ENCODE results near the gene FADS1. TPM values are rescaled to one million over a fixed set of nuclear protein-coding genes. Genes with fewer than 3 reads are reported as not detected.
A peak's percentile ranks its signal among the peaks of the same experiment; 100 is the strongest.

FADS1 gene
- total RNA-seq, 1 experiment from 2014 or later, result 61.5 TPM

GRCh38 chr11:61805146-61805545 is 11.7 kb downstream of the FADS1 start:
- no peak overlapping the region for H3K27ac ChIP-seq
- no peaks in the 10 kb centered on the region for H3K9me3 ChIP-seq (replicated peaks)
- no peak overlapping the region for H3K4me3 ChIP-seq
- no peak for DNase-seq (ENCODE audit: low read depth in 1 of 2, low spot score in 2 of 2)
- H3K36me3 ChIP-seq, result peaks cover 94% of the 10 kb centered on the region
- H3K27me3 ChIP-seq (replicated peaks), result no peaks in the 10 kb centered on the region
- peaks cover 5% of the 10 kb centered on the region for H3K4me1 ChIP-seq (replicated peaks)

DNA sequence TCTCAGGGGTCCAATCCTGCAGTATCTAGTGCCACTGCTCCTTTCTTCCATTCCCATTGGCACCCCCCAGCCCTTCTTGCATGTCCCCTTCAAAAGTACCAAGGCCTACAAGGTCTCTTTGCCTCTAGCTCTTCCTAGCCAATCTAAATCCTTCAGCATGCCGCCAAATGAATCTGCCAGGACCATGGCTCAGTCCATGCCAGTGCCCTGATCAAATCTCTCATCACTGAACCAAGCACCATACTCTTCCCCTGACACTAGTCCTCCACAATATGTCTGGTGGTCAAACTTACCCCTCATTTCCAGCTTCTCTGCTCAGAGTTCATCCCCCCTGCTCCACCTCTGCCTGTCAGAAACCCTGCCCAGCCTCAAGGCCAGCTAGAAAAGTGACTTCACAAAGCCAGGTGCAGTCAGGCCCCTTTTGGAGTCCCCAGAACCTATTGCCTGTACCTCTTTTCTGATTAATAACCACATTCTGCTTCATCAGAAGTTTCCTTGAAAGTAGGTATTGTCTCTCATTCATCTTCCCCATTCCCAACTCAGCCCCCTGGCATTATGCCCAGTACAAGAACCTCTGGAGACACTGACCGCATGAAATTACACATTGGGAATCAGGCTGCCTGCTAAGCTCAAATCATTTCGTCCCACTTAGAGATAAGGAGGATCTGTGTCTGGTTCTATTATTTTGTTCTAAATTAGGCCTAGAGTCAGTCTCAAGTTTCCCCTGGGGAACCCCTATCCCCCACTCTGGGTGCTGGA is 12.7 kb downstream of the FADS1 start:
- peaks cover 6% of the 10 kb centered on the region for H3K4me1 ChIP-seq (replicated peaks)
- H3K9me3 ChIP-seq (replicated peaks), result no peaks in the 10 kb centered on the region
- peaks cover 94% of the 10 kb centered on the region for H3K36me3 ChIP-seq
- H3K27me3 ChIP-seq (replicated peaks), result no peaks in the 10 kb centered on the region
- no peak overlapping the region for H3K4me3 ChIP-seq
- no peak overlapping the region for H3K27ac ChIP-seq
- DNase-seq (ENCODE audit: low read depth in 1 of 2, low spot score in 2 of 2), result no peak

DNA sequence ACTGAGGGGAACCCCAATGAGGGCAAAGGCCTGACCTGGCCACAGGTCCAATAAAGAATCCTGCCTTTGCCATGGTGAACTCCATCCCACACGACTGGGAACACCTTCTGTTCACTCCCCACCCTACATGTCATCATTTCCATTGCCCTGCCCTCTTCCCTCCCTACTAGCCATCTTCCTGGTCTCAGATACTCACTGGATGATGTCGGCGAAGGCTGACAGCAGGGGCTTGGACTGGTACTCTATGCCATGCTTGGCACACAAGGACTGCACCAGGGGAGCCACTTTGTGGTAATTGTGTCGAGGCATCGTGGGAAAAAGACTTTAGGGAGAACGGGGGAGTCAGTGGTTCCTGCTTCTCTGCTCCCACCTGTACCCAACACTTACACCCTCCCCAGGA is 14.2 kb downstream of the FADS1 start:
- Histone ChIP-seq H3K36me3 (peaks cover 94% of the 10 kb centered on the region), H3K27ac (no peak overlapping the region), H3K4me3 (no peak overlapping the region), H3K27me3 (replicated peaks) (no peaks in the 10 kb centered on the region), H3K9me3 (replicated peaks) (no peaks in the 10 kb centered on the region), H3K4me1 (replicated peaks) (peaks cover 8% of the 10 kb centered on the region)
- no peak for DNase-seq (ENCODE audit: low read depth in 1 of 2, low spot score in 2 of 2)

- Histone ChIP-seq H3K27ac (no peak overlapping the region), H3K4me1 (replicated peaks) (peaks cover 15% of the 10 kb centered on the region), H3K4me3 (no peak overlapping the region), H3K27me3 (replicated peaks) (no peaks in the 10 kb centered on the region), H3K9me3 (replicated peaks) (no peaks in the 10 kb centered on the region), H3K36me3 (peaks cover 96% of the 10 kb centered on the region)
- DNase-seq (ENCODE audit: low read depth in 1 of 2, low spot score in 2 of 2), result no peak
Measured at GRCh38 chr11:61800331-61801281, 16.2 kb downstream of the FADS1 start.

DNA sequence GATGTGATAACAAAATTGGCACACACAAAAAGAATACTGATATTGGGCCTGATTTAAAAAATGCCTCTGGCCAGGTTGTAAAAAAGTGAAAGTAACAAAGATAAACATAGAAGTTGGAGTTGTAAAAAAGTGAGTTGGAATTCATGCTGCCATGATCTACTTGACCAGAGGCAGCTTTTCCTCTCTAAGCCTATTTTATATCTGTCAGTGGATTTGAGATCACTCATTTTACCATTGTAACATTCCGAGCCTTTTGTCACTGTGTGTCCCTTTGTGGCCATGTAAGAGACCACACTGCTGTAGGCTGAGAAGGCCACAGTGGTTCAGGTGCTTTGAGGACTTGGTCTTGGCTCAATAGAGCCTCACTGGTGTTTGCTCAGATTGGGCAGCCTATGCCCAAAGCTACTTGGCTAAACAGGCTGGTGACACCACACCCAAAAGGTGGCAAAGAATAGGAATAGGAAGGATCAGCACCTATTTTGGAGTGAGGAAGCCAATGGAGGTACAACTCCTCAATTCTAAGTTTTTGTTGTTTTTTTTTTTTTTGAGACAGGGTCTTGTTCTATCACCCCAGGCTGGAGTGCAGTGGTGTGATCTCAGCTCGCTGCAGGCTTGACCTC is 17.0 kb downstream of the FADS1 start:
- Histone ChIP-seq H3K27ac (no peak overlapping the region), H3K4me3 (no peak overlapping the region), H3K4me1 (replicated peaks) (peaks cover 15% of the 10 kb centered on the region), H3K9me3 (replicated peaks) (no peaks in the 10 kb centered on the region), H3K27me3 (replicated peaks) (no peaks in the 10 kb centered on the region), H3K36me3 (peaks cover 96% of the 10 kb centered on the region)
- no peak for DNase-seq (ENCODE audit: low read depth in 1 of 2, low spot score in 2 of 2)

GRCh38 chr11:61797263-61797944 is 19.4 kb downstream of the FADS1 start:
- peaks cover 21% of the 10 kb centered on the region for H3K4me1 ChIP-seq (replicated peaks)
- no peaks in the 10 kb centered on the region for H3K9me3 ChIP-seq (replicated peaks)
- H3K36me3 ChIP-seq, result peaks cover 92% of the 10 kb centered on the region
- H3K27me3 ChIP-seq (replicated peaks), result no peaks in the 10 kb centered on the region
- no peak overlapping the region for H3K27ac ChIP-seq
- no peak overlapping the region for H3K4me3 ChIP-seq
- peak; percentile 83 to 84 for DNase-seq (ENCODE audit: low read depth in 1 of 2, low spot score in 2 of 2)

DNA sequence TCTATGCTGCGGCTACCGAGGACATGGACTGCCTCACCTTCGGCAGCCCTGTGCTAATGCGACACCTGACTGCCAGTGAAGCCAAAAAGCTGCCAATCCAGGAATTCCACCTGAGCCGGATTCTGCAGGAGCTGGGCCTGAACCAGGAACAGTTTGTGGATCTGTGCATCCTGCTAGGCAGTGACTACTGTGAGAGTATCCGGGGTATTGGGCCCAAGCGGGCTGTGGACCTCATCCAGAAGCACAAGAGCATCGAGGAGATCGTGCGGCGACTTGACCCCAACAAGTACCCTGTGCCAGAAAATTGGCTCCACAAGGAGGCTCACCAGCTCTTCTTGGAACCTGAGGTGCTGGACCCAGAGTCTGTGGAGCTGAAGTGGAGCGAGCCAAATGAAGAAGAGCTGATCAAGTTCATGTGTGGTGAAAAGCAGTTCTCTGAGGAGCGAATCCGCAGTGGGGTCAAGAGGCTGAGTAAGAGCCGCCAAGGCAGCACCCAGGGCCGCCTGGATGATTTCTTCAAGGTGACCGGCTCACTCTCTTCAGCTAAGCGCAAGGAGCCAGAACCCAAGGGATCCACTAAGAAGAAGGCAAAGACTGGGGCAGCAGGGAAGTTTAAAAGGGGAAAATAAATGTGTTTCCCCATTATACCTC is 20.8 kb downstream of the FADS1 start:
- peaks cover 78% of the 10 kb centered on the region for H3K36me3 ChIP-seq
- H3K27ac ChIP-seq, result no peak overlapping the region
- no peaks in the 10 kb centered on the region for H3K27me3 ChIP-seq (replicated peaks)
- H3K4me3 ChIP-seq, result no peak overlapping the region
- no peaks in the 10 kb centered on the region for H3K9me3 ChIP-seq (replicated peaks)
- peaks cover 27% of the 10 kb centered on the region for H3K4me1 ChIP-seq (replicated peaks)
- no peak for DNase-seq (ENCODE audit: low read depth in 1 of 2, low spot score in 2 of 2)

DNA sequence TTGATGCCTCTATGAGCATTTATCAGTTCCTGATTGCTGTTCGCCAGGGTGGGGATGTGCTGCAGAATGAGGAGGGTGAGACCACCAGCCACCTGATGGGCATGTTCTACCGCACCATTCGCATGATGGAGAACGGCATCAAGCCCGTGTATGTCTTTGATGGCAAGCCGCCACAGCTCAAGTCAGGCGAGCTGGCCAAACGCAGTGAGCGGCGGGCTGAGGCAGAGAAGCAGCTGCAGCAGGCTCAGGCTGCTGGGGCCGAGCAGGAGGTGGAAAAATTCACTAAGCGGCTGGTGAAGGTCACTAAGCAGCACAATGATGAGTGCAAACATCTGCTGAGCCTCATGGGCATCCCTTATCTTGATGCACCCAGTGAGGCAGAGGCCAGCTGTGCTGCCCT is 21.3 kb downstream of the FADS1 start:
- no peak overlapping the region for H3K4me3 ChIP-seq
- peaks cover 76% of the 10 kb centered on the region for H3K36me3 ChIP-seq
- no peak for DNase-seq (ENCODE audit: low read depth in 1 of 2, low spot score in 2 of 2)
- H3K4me1 ChIP-seq (replicated peaks), result peaks cover 25% of the 10 kb centered on the region
- no peak overlapping the region for H3K27ac ChIP-seq
- H3K9me3 ChIP-seq (replicated peaks), result no peaks in the 10 kb centered on the region
- no peaks in the 10 kb centered on the region for H3K27me3 ChIP-seq (replicated peaks)

DNA sequence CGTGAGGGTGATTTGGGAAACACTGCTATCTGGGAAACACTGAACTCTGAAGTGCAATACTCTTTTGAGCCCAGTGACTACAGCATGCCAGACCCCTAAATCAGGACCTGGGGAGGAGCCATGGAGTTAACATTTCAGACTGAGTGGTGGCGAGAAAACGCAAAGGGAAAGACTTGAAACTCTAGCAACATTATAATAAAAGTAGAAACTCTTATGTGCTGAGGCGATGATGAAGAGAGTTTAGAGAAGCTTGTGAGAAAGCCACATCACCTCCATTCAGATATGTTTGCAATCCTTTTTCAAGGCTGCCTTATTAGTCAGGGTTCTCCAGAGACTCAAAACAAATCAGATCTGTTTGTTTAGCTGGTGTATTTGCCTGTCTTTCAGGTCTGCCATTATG is 22.2 kb downstream of the FADS1 start:
- peaks cover 76% of the 10 kb centered on the region for H3K36me3 ChIP-seq
- DNase-seq (ENCODE audit: low read depth in 1 of 2, low spot score in 2 of 2), result no peak
- peaks cover 21% of the 10 kb centered on the region for H3K4me1 ChIP-seq (replicated peaks)
- H3K4me3 ChIP-seq, result no peak overlapping the region
- H3K9me3 ChIP-seq (replicated peaks), result no peaks in the 10 kb centered on the region
- no peaks in the 10 kb centered on the region for H3K27me3 ChIP-seq (replicated peaks)
- no peak overlapping the region for H3K27ac ChIP-seq

DNA sequence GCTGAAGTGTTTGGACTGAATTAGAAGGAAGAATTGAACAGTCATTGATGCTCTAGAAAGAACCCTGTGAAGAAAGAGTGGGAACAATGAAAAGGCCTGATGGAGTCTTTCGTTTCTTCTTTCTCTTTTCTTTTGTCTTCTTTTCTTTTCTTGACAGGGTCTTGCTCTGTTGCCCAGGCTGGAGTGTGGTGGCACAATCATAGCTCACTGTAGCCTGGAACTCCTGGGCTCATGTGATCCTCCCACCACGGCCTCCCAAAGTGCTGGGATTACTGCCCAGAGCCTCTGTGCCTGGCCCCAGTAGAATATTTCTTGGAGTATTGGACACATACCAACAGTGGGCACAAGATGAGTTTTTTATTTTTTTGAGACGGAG is 23.0 kb downstream of the FADS1 start:
- DNase-seq (ENCODE audit: low read depth in 1 of 2, low spot score in 2 of 2), result no peak
- Histone ChIP-seq H3K36me3 (peaks cover 78% of the 10 kb centered on the region), H3K9me3 (replicated peaks) (no peaks in the 10 kb centered on the region), H3K27ac (peak overlapping the region; percentile 97), H3K27me3 (replicated peaks) (no peaks in the 10 kb centered on the region), H3K4me3 (peak overlapping the region; percentile 72), H3K4me1 (replicated peaks) (peaks cover 21% of the 10 kb centered on the region)

DNA sequence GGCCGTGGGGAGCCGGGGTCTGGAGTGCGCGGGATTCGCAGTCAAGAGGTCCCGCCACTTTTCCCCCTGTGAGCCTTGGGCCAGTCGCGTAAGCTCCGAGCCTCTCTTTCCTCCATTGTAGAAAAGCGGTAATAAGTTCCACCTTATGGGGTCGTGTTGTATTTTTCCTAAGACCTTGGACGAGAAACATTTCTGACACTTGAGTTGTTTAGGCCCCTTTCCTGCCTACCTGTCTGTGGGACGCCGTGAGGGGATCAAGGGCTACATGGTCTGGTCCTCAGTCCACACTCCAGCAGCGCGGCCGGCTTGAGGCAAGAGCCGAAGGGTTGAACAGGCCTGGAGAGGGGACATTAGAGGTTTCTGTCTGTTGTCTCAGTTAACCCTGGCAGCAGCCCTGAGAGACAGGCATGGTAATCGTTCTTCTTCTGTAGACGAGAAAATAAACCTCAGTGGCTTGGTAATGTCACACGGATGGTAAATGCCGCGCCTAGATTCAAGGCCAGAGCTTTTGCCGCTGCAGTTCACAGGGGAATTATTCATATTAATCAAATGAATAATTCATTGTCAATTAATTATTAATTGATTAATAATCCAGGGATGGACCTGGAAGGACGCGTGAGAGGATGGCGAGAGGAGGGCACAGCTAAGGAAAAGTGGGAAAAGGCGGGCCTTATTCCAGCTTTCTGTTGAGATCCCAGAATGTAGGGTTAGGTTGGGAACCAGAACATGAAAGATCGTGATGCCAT is 23.5 kb downstream of the FADS1 start:
- Histone ChIP-seq H3K27ac (peak overlapping the region; percentile 97), H3K9me3 (replicated peaks) (no peaks in the 10 kb centered on the region), H3K27me3 (replicated peaks) (no peaks in the 10 kb centered on the region), H3K36me3 (peaks cover 78% of the 10 kb centered on the region), H3K4me3 (peak overlapping the region; percentile 72), H3K4me1 (replicated peaks) (peaks cover 21% of the 10 kb centered on the region)
- peak in 1 of 2 experiments; percentile 25 for DNase-seq (ENCODE audit: low read depth in 1 of 2, low spot score in 2 of 2)

- peak; percentile 96 to 100 for DNase-seq (ENCODE audit: low read depth in 1 of 2, low spot score in 2 of 2)
- no peaks in the 10 kb centered on the region for H3K27me3 ChIP-seq (replicated peaks)
- H3K4me3 ChIP-seq, result peak within 1 kb of the TSS; percentile 72
- no peaks in the 10 kb centered on the region for H3K9me3 ChIP-seq (replicated peaks)
- H3K4me1 ChIP-seq (replicated peaks), result peaks cover 18% of the 10 kb centered on the region
- peak within 1 kb of the TSS; percentile 97 for H3K27ac ChIP-seq
- H3K36me3 ChIP-seq, result peaks cover 78% of the 10 kb centered on the region
Measured at GRCh38 chr11:61792310-61793082, 24.3 kb downstream of the FADS1 start, which contains the start of the genes FEN1 and TMEM258. Gene FEN1, plus strand, starts transcription at chr11:61792911. Its CDS starts 2,451 bp downstream, at chr11:61795362. Gene TMEM258, minus strand, starts transcription at chr11:61792599. Its CDS starts 41 bp downstream, at chr11:61792558.
